ENCODE measurements around the gene CYP26A1.
"Not testable (repeated sequence)": the region's sequence is repeated elsewhere in the genome, so short reads cannot be mapped to it uniquely, and the experiment has no call there.

The CYP26A1 gene

DNA sequence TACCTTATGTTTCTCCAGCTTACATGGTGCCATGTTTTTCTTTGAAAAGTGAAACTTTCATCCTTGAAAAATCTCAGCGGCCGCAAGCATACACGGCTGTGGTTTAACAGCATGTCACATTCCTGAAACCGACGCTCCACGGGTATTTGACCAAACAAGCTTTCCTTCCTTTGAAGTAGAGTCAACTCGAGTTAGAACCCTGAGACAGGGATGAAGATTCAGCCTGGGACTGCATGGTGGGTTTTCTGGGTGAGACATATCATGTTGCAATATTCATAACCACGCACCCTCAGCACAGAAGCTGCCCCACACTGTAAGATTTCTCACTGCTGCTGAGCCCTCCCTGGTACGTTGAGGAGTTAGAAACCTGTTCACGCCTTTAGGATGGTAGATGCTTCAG is 8.1 kb downstream of the CYP26A1 start:
- DNase-seq, result no peak

DNA sequence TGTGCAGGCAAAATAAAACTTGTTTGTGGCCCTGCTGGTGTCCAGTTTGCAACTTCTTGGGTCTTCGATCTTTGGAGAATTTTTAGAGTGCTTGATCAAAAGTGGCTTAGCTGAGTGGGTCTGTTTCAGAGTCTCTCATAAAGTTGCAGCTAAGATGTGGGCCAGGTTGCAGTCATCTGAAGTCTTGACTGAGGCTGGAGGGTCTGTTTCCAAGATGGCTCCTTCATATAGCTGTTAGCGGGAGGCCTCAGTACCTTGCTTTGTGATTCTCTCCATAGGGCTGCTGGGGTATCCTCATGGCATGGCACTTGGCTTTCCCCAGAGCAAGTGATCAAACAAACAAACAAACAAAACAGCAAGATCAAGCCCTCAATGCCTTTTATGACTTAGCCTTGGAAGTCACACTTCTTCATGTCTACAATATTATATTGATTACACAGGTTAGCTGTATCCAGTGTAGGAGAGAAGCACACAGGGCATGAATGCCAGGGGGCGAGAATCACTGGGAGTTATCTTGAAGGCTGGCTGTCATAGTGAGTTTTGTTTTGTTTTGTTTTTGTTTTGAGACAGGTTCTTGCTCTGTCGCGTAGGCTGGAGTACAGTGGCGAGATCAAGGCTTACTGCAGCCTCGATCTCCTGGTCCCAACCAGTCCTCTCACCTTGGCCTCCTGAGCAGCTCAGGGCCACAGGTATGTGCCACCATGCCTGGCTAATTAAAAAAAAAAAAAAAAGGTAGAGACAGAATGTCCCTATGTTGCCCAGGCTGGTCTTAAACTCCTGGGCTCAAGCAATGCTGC is 10.2 kb downstream of the CYP26A1 start:
- DNase-seq, result no peak

DNA sequence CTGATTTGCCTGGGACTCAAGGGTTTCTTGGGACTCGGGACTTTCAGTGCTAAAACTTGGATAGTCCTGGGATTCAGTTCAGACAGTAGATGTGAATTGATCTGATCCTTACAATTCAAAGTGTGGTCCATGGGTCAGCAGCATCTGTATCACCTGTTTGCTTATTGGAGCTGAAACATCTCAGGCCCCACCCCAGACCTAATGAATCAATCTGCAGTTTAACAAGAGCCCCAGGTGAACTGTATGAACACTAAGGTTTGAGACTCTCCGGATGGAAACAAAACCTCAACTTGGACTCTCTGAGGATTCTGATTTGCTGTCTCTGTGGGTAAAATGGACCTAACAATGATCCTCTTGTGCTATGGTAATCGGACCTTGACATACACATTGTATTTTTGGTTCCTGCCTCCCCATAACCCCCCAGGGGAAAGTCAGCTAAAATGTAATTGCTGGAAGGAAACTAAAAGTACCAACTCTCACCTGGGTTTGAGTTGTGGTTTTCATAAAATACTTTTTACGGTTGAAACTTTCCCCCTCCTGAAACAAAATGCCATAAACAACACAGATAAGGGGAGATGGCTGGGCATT is 11.7 kb downstream of the CYP26A1 start:
- DNase-seq, result no peak

DNA sequence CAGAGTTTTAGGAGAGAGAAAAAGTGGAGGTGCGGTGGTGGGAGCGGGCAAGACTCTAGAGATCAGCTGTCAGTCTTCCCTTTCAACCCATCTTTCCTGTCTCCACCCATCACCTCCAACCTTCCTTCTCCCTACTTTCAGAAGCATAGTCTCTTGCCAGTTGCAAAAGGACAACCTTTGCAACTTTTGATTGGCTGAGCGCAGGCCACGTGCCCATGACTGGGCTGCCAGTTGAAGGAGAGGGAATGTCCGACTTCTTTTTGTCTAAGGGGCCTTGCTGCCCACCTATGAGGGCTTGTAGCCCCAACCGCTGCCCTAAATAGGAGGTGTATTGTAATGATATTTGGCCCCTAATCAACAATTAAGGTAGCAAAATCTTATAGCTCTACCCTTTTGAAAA is 12.6 kb downstream of the CYP26A1 start:
- DNase-seq, result no peak

DNA sequence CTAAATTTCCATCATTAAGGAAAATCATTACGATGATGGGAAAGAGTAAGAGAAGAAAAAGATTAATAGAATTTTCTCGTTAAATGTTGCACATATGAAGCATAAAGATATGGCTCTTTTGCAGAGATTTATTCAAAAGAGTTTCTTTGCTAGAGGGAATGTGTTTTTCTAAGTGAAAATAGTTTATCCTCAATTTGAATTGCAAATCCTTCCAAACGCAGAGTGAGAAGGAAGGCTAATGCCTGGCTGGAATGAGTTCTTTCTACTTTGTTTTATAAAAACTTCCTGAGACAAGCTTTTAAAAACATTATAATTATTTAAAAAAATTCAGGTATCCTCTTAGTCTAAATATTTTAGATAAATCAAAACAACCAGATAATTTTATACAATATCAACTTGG is 14.2 kb downstream of the CYP26A1 start:
- DNase-seq, result no peak

DNA sequence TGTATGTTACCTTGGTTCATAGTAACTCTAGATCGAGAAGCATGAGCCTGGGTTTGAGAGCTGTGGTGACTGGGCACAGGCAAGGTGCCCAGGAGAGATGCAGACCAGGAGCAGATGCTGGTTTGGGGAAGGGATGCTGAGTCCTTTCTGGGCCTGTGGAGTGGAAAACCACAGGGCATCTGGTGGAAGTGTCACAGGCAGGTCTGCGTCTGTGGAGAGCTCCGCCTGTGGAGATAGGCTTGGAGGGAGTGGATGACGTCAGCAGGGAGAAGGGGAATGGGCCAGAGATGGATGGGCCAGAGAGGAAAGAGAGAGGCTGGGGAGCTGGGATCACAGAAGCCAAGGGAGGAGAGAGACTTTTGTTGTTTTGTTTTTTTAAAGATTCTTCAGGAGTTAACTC is 14.8 kb downstream of the CYP26A1 start:
- DNase-seq, result no peak

DNA sequence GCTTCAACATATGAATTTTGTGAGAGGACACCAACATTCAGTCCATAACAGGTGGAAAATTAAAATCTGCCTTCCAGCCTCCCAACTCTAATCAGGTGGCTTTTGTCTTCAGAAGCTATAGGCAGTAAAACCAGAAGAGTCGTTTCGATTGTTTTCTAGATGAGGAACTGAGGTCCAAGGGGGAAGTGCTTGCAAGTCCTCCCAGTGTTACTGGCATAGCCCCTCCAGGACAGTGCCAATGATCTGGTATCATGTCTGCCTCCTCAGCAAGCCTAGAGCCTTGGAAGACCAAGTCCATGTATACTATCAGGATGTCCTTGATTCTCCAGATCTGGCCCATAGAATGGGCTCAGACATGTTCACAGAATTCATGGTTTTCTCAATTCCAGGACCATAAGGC is 16.9 kb downstream of the CYP26A1 start:
- DNase-seq, result no peak

DNA sequence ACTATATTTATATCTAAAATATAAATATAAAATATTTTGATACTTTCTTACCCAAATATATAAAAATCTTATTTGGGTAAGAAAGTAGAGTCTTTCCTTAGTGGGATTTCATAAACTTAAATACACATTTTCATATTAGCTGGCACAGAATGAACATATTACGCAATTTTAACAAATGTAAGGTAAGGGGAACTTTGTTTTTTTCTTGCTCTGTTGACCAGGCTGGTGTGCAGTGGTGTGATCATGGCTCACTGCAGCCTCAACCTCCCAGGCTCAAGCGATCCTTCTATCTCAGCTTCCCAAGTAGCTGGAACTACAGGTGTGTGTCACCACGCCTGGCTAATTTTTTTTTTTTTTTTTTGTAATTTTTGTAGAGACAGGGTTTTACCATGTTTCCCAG is 18.3 kb downstream of the CYP26A1 start:
- no peak for DNase-seq

DNA sequence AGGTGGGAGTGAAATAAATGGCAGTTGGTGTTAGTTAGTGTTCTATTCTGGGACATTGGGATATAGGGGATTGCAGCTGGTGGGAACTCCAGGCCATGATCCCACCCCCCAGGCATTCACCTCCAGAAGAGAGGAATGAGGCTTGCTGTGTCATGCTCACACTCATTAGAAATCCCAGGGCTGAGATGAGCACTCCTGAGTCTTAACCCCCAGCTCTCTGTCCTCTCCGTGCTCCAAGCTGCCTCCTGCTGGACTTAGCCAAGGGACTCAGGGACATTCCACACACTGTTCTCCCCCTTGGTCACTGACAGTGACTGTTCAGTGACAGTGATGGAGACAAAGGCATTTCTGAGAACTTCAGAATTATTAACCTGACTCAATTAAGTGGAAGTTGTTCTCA is 21.5 kb downstream of the CYP26A1 start:
- no peak for DNase-seq

DNA sequence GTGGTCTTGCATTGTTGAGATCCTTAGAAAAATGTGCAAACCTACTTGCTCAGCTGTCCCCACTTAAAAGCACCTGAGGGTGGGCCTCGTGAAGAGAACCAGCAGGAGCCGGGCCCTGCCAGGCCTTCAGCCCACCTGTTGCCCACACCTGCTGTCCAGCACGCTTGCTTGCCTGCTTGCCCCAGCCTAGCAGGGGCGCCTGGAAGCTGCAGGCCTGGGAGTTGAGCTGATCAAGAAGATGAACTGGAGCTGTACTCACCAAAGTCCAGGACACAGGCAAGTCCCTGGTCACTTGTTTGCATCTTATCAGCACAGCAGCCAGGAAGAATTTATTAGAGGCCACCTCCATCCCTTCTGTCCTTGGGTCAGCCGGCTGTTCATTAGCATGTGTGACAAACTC is 23.2 kb downstream of the CYP26A1 start:
- no peak for DNase-seq

DNA sequence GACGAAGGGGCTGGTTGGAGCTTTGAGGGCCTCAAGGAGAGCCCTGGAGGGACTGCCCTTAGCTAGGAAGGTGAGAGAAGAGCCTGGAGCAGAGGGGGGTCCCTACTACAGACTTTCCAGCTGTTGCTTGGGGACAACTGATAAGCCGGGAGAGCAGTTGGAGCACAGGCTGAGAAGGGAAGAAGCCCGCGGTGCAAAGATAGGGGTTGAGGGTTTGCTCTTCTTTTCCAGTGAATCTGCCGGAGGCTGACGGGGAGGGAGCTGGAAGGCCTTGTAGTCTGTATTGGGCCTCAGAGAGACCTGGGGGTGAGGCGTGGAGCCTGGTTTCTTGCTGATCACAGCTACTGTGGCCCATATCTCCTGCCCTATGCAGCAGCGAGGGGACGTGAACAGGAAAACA is 23.7 kb downstream of the CYP26A1 start:
- DNase-seq, result no peak

DNA sequence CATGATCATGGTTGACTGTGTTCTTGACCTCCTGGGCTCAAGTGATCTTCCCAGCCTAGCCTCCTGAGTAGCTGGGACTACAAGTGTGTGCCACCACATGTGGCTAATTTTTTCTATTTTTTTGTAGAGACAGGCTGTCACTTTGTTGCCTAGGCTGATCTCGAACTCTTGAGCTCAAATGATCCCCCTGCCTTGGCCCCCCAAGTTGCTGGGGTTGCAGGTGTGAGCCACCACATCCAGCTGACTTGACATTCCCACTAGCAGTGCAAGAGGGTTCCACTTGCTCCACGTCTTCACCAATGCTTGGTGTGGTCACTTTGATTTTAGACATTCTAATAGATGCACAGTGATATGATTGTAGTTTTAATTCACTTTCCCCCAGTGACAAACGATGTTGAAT is 25.1 kb downstream of the CYP26A1 start:
- DNase-seq, result no peak

DNA sequence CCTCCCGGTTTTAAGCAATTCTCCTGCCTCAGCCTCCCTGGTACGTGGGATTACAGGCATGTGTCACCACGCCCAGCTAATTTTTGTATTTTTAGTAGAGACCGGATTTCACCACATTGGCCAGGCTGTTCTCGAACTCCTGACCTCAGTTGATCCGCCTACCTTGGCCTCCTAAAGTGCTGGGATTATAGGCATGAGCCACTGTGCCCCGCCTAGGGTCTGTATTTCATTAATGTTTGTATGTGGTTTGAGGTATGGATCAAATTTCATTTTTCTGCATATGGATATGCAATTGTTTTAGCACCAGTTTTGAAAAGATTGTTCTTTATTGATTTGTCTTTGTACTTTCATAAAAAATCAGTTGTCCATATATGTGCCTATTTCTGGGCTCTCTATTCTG is 26.0 kb downstream of the CYP26A1 start:
- no peak for DNase-seq

DNA sequence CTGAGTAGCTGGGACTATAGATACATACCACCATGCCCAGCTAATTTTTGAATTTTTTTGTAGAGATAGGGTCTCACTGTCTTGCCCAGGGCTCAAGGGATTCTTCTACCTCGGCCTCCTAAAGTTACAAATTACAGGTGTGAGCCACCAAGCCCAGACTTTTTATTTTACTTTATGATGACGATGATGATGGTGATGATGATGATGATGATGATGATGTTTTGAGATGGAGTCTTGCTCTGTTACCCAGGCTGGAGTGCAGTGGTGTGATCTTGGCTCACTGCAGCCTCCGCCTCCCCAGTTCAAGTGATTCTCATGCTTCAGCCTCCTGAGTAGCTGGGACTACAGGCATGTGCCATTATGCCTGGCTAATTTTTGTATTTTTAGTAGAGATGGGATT is 27.5 kb downstream of the CYP26A1 start:
- not testable (repeated sequence) for DNase-seq

DNA sequence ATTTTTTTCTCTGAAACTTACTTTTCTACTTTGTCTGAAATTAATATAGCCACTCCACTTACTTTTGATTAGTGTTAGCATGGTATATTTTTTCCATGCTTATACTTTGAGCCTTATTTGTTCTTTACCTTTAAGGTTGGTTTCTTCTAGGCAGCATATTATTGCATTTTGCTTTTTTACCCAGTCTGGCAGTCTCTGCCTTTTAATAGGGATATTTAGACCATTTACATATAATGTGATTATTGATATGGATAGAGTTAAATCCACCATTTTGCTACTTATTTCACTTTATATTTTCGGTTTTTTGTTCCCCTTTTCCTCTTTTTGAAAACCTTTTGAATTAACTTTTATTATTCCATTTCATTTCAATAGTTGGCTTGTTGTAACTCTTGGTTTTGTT is 30.3 kb downstream of the CYP26A1 start:
- no peak for DNase-seq

DNA sequence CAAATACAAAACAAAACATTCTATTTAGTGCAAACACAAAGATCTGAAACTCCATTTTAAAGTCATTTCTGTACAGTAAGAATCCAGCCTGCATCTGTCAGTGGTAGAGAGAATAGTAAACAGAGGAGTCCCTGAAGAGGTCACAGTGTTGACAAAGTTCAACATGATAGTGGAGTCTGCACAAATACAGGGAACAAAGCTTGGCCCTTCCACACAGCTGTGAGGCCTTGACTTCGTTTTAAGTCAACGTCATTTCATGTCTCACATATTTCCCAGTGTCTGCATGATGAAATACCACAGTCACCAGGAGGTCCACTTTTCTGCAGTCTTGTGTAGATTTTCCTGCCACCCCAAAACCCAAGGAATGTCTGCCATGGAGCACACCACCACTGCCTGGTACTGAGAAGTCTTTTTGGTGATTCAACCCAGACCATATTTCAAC is 33.0 kb downstream of the CYP26A1 start:
- DNase-seq, result no peak

DNA sequence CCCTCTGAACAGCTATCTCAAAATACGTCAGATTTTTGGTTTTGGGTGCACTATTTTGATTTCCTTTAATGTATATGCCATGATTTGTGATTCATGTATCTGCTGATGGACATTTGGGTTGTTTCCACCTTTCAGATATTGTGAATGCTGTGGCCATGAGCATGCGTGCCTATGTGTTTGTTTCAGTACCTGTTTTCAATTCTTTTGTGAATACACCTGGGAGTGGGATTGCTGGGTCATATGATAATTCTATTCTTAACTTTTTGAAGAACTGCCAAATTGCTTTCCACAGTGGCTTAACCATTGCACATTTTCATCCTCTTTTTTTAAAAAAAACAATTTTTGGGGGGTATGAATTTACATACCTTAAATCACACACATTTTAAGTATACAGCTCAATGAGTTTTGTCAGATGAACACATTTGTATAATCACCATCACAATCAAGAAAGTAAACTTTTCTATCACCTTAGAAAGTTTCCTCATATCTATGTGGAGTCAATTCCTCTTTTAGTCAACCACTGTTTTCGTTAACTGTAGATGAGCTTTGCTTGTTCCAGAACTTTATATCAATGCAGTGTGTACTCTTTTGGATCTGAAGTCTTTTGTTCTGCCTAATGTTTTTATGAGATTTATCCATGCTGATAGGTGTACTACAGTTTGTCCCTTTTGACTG is 36.9 kb downstream of the CYP26A1 start:
- no peak for DNase-seq

DNA sequence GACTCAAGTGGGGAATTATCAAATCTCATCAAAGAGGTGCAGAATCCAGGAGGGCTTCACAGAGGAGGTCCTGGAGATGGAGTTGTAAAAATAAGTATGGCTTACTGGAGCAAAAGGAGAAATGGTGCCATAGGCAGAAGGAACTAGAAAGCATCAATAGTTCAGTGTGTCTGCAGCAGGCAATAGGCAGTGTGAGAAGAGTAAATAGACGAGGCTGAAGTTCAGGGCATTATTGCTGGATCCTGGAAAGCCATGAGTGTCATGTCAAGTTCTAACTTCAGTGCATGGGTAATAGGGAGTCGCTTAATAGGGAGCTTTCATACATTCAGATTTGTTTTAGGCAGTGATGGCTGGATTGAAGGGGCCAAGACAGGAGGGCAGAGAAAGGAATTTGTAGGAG is 39.3 kb downstream of the CYP26A1 start:
- no peak for DNase-seq

DNA sequence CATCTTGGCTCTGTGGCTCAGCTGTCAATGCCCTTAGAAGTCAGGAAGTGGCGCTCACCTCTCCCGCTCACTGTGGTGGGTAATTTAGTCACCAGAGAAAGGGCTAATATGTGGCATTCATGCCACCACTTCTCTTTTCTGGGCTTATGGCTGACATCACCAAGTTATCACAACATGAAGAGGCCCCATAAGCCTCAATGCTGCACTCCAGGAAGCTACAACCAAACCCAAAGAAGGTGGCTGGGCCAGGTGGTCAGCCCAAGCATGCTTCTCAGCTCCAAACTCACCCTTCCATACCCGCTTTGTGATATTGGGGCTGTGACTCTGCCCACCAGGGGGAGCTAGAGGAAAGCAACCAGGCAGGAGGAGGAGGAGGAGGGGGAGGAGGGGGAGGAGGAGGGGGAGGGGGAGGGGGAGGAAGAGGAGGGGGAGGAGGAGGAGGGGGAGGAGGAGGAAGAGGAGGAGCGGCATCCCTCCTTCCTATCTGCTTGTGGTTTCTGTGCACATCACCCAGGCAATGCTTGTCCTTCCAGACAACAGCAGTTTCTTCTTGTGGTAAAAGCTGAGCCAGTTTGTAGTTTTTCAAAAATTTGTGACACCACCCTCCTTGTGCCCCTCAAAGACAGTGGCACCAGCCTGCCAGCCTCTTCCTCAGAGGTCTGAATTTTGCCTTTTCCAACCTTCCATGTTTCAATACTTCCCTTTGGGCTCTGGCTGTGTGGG is 42.1 kb downstream of the CYP26A1 start:
- DNase-seq, result peak; percentile 74

DNA sequence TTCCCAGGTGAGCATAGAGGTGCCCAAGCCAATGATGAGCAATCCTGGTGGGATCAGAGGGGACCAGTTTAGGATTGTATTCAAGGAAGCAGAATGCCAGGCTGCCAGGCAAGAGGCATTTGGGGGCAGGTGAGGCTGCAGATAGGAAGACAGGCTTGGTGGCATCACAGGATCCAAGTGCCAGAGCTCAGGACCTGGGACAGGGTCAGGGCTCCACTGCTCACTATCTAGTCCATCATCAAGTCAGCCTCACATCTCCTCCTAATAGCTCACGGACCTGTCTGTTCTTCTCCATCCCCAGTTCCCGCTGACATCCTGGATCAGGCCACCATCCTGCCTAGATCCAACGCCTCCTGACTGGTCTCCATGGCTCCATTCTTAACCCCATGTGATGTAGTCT is 47.6 kb downstream of the CYP26A1 start:
- no peak for DNase-seq

DNA sequence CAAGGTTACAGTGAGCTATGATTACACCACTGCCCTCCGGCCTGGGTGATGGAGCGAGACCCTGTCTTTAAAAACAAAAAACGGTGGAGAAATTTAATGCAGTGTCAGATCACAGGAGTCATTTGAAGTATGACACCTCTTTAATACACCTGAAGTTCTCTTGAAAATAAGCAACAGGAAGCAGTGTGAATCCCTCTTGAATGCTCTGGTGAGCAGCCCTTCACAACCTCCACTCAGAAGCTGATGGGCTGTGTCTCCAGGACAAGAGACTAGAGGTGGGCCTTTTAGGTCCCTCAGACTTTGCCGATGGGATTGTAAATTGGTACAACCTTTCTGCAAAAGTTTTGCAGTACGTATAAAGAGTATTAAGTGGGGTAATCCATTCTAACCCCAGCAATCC is 50.1 kb downstream of the CYP26A1 start:
- DNase-seq, result no peak

DNA sequence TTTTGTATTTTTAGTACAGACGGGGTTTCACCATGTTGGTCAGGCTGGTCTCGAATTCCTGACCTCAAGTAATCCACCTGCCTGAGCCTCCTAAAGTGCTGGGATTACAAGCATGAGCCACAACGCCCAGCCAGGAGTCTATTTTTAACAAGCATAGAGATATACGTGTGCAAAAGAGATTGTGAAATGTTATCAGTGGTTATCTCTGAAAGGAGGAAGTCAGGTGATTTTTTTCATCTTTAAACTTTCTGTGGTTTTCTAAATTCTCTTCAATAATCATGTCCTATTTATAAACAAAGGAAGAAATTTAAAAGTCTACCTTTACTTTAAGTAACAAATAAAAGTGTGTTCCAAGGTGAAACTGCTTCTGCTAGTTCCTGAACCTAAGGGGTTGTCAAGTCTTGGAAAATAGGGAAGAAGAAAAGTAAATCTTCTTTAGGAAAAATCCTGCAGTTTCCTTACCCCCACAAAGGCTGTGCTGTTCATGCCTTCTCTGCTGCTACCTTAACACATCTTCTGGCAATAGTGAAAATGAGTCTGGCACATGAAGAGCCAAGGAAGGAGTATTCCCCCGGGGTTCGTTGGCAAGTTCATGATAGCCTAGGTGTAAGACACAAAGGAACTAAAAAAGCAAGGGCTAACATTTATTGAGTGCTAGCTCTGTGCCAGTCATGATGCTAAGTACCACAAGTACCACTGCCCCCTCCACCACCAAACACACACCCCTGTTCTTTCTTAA is 51.1 kb downstream of the CYP26A1 start:
- DNase-seq, result no peak

DNA sequence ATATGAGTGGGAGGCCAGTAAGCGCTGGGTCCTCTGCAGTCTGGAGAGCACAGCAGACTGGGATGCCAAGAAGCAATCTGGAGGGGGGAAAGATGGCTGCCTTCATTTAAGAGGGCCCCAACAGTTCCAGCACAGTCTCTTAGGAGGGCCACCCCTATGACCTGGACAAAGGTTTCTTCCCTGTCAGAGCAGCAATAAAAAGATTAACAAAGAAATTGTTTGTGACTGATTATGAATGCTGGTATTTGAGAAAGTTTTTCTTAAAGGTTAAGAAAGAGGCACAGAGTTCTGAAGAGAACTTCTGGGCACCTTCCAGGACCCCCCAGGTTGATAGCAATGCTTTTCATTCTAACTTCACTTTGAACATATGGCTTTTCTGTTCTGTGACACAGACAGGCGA is 52.3 kb downstream of the CYP26A1 start:
- no peak for DNase-seq

All from activated CD4-positive, alpha-beta T cell treated with anti-CD3 and anti-CD28 coated beads, Interleukin-10, Interleukin-2, amounts not matched to agents 100 ng/mL and 50 ng/mL, durations not matched to agents 16 hours and 8 hours (primary cell).